Measurements from ENCODE around the gene ACTL6B.

DNA sequence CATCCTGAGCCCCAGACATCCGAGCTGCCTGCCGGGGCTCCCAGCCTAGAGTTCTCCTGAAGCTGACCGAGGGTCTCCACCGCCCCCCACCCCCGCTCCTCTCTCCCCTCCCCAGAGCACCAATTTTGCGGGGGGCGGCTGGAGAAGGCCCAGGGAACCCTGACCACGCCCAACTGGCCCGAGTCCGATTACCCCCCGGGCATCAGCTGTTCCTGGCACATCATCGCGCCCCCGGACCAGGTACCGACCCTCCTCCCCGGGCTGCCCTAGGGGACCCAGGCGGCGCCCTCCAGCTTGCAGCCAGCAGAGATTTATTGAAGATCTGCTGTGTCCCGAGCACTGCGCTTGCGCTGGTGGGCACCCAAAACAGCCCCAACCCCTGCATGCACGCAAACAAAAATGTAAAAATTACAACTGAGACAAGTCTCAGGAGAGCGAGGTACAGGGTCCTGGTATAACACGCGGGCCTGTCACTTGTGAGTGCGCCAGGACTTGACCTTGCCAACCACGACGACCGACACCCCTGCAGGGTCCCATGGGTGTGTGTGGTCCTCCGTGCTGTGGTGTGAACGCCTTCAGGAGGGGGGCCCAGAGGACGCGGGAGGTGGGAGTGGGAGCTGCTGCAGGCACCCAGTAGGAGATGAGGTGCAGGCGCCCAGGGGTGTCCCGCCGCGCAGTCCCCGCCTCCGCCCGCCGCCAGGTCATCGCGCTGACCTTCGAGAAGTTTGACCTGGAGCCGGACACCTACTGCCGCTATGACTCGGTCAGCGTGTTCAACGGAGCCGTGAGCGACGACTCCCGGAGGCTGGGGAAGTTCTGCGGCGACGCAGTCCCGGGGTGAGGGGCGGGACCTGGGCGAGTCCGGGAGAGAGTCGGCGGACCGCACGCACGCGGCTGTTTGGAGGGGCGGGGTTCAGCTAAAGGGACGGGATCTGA is 51.0 kb downstream of the ACTL6B start:
- TF ChIP-seq MYC (IDR thresholded peaks at IDR 0.05; ENCODE audit: borderline replicate concordance, low read length) (no peak), POLR2A (IDR thresholded peaks at IDR 0.05; ENCODE audit: low read length) (0 out of 2 replicates have a peak, but pooled peaks have one; percentile 12), CTCF (IDR thresholded peaks at IDR 0.05) (no peak), ZFP36 (IDR thresholded peaks at IDR 0.05; ENCODE audit: borderline replicate concordance, partially characterized antibody) (no peak), ESRRA (IDR thresholded peaks at IDR 0.05; ENCODE audit: borderline replicate concordance, low read length) (no peak), EP300 (IDR thresholded peaks at IDR 0.05) (no peak), JUN (IDR thresholded peaks at IDR 0.05) (no peak), KDM5A (IDR thresholded peaks at IDR 0.05) (no peak), RAD21 (conservative IDR thresholded peaks at IDR 0.05 in 1 of 2, IDR thresholded peaks at IDR 0.05 in 1 of 2) (no peak)
